Left hindlimb (tissue), 1 donor: ENCODE measurements around the gene CCHCR1.
"Not testable (repeated sequence)": the region's sequence is repeated elsewhere in the genome, so short reads cannot be mapped to it uniquely, and the experiment has no call there.

Experiments
- DNase-seq: peaks from one replicate; pipeline ENCODE4 v3.0.0-alpha.2; 2018

Gene CCHCR1

DNA sequence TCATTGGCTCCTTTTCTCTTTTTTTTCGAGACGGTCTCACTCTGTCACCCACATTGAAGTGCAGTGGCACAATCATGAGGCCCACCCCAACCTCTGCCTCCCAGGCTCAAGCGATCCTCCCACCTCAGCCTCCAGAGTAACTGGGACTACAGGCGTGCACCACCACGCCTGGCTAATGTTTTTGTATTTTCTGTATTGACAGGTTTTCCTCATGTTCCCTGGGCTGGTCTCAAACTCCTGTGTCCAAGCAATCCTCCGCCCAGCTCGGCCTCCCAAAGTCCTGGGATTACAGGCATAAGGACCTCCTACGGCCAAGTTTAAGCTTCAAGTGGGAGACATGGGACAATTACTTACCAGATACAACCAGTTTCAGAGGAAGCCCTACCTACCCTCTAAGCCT lies 22.3 kb upstream of the CCHCR1 start:
- no peak for DNase-seq

DNA sequence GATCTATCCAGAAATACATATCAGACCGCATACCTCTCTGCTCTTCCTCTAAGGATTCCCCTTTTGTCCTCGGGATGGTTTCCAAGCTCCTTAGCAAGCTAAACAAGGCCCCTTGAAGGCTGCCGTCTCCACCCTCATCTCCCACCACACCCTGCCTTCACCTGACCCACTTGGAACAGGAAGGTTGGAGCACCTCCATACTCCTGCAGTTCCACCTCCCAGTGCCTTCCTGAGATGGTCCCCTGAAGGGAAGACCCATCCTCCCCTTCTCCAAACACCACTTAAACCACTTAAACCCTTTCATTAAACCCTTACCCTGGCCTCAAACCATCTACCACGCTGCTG lies 21.4 kb upstream of the CCHCR1 start:
- no peak for DNase-seq

DNA sequence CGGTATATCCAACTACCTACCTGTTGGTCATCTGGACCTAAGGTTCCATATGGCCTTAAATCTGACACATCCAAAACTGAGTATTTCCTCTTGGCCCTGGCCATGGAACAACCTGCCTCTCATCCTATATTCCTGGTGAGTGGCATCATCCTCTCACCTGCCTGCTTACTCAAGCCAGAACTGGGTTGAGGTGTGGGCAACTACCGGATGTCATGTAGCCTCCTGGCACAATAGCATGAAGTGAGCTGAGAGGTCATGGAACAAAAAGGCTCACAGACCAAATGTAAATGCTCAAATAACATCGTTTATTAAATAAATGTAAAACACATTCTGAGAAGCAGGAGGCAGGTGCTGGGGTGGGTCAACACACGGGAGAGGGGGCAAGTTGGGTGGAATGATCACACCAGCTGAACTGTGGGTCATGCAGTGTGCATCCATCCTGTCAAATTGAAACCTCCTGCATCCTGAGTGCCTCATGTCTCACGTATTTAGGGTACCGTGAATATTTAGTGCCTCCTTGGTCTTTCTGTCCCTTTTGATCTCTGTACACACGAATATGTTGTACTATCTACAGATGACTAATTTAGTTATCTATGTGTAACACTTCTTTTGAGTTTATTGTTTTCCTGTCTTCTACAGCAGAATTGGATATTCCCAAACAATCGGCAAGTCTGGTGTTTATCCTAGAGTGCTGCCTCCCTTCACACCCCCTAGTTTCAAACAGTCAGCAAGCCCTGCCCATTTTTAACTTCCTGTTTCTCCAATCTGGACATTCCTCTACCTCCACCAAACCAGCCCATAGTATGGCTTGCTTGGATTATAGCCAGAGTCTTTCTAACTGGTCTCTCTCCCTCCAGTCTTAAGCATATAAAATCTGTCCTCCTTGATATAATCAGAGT lies 20.8 kb upstream of the CCHCR1 start:
- no peak for DNase-seq

DNA sequence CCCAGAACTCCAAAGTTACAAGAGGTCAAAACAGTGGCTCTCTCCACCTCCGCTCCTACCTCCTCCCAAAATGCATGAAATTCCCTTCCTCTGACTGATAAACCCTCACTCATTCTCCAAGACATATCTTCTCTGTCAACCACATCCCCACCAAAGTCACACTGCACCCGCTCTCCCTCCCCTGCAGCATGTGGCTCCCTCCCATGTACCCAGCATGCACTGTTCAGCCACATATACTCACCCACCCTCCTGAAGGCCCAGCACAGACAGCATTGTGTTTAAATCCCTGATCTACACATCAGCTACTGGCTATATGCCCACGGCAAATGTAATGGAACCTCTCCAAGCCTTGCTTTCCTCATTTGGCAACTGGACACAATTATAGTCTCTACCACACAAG lies 18.4 kb upstream of the CCHCR1 start:
- no peak for DNase-seq

DNA sequence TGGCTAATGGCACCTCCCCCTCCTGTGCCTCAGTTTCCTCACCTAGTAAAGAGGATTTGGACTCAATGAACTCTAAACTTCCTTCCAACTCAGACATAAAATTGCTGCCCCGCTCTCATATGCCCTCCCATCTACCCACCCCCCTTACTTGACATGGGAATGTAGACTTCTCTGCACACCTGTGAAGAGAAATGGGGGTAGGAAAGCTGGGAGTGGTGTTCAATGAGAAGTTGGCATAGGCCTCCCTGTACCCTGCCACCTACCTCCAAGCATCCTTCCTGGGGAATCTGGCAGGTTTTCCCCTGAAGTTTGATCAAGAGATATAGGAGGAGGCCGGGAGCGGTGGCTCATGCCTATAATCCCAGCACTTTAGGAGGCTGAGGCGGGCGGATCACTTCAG lies 16.8 kb upstream of the CCHCR1 start:
- no peak for DNase-seq

DNA sequence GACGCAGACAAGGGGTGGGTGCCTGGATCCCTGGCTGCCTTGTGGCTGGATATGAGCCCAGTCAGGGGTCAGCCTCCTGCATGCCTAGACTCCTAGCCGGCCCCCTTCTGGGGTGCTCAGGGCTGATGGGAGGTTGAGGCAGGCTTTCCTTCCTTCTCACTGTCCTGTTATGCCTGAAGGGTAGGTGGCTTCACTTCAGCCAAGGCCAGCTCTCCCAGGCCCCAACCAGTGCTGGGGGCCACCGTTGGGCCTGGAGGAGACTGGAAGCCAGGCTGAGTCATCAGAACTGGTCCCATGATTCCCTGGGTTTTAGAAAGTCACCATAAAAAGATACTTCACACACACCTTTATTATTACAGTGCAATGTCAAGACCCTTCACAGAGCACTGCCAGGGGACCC lies 15.8 kb upstream of the CCHCR1 start:
- no peak for DNase-seq

DNA sequence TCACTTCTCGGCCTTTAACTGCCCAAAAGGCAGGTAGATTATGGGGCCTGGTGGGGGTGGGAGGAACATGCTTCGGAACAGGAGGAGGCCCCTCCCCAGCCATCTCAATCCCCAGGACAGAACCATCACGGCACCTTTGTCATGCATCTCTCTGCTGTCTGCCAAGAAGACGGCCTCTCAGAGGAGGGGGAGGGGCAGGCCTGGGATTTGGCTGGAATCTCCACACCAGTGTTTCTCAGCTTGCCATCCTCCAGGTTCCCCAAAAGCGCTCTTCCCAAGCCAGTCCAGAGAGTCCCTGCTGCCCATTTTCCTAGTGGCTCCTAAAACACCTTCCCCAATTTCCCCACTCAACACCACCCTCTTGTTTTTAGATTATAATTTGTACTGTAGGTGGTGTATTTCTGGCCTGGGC lies 15.4 kb upstream of the CCHCR1 start:
- no peak for DNase-seq

DNA sequence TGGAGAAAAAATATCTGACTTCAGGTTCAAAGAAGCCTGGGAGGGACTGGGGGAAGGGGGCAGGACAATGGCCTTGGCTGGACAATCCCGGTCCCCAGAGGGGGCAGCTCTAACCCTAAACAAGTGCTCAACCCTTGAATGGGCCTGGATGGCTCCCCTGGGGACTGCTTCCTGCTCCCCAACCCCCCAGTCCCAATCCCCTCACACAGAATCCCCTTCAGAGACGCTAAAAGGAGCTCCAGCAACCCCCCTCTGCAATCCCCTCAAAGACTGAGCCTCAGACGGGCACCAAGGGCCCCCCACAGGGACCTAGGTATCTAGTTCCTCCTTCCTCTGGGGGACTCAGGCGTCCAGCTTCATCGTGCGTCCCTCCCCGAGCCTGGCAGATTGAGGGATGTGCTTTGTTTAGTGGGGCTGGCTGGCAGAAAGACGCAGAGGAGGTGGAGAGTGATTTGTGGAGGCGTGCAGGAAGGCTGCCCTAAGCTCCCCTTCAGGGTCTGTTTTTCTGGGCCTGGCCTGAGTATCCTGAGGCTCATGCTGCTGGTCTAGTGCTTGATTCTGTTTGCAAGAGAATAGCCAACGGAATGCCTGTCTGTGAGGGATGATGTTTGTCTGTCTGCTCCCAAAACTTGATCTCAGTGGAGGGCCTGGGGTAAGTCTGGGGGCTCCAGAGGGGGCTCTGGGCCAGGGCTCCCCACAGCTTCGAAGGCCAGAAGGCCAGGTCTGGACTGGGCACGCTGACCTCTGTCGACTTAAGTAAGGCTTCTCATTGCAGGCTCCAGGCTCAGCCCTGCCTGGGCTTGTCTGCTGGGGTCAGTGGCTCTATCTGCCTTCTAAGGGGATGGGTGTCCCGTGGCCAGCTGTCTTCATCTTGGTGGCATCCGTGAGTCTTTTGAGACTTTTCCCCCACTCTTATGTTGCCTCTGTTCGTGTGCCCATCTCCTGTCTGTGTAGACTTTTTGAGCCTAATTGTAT lies 14.6 kb upstream of the CCHCR1 start:
- DNase-seq: no peak

DNA sequence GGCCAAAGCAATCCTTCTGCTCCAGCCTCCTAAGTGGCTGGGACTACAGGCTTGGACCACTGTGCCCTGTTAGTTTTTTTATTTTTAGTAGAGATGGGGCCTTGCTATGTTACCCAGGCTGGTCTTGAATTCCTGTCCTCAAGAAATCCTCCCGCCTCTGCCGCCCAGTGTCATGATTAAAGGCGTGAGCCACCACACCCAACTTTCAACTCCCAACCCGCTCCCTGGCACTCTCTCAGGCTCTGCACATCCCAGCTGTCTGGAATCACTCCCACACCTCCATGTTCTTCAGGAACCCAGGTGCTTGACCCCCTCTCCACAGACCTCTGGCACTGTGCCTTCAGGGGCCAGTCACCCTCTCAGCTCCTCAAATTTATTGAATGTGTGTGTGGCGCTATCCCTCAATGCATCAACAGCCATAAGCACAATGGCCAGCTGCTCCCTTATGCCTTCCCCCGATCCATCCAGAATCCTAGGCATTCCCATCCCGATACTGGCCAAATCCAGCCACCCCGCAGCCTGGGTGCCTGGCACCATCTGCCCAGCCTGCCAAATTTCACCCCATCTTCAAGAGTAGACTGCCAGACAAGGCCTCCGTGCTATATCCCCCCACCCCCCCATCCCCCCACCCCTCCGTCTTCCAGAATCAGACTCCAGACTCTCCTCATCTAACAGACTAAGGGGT lies 13.5 kb upstream of the CCHCR1 start:
- no peak for DNase-seq

DNA sequence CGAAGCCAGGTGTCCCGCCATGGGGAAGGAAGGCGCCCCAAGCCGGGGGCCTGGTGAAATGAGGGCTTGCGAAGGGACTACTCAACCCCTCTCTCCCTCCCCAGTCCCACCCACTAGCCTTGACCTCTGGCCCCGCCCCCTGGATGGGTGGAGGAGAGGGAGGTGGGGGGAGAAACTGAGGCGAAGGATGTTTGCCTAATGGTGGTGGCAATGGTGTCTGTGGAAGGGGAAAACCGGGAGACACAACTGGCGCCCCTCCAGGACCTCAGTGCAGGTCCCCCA lies 12.9 kb upstream of the CCHCR1 start, which contains the start of gene POU5F1:
POU5F1 (minus strand) TSS at position 83 of the 282 bp plus-strand sequence; CDS start at position 21, 62 bp downstream.
- DNase-seq: no peak

DNA sequence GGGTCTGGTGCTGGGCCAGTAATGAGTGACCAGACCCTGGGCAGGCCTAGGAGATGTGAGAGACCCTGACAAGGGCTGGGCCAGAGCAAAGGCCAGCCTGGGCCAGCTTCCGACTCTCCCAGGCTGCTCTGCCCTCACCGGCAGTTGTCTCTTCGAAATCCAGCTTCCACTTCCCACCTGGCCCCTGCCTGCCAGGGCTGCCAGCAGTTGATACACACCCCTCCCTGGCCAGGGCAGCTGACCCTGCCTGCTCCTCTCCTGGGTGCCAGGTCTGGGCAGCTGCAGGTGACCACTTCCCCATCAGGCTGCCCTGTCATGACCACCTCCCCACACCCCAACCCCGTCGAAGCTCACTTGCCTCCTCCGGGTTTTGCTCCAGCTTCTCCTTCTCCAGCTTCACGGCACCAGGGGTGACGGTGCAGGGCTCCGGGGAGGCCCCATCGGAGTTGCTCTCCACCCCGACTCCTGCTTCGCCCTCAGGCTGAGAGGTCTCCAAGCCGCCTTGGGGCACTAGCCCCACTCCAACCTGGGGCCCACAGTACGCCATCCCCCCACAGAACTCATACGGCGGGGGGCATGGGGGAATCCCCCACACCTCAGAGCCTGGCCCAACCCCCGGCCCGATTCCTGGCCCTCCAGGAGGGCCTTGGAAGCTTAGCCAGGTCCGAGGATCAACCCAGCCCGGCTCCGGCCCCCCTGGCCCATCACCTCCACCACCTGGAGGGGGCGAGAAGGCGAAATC lies 12.4 kb upstream of the CCHCR1 start:
- not testable (repeated sequence) for DNase-seq

DNA sequence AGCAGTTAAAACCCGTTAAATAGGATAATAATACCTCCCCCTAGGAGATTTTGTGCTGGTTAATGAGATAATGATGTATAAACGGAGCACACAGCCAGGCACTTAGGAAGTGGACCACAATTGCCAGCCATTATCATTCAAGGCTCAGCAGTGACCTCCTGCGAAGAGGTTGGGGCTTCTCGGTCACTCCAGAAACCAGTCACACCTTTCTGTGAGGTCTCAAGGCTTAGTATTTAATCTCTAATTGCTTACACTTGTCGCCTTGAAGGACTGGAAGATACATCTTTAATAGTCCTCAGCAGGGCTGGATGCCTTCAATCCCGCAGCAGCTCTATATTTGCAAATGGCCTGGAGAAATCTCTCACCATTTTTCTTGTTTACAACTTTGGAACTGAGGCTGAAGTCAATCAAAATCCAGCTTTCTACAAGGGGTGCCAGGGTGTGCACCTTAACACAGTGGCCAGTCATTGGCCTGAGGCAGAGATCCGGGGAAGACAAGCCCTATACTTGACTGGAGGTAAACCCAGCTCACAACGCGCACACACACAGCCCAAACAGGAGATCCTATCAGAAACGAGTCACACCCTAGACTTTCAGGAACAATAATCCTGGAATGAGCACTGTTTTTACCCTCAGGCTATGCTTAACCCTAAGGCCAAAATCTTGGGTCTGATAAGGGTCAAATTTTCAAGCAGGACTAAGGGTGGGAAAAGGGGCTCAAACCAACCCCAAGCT lies 11.7 kb upstream of the CCHCR1 start:
- no peak for DNase-seq

DNA sequence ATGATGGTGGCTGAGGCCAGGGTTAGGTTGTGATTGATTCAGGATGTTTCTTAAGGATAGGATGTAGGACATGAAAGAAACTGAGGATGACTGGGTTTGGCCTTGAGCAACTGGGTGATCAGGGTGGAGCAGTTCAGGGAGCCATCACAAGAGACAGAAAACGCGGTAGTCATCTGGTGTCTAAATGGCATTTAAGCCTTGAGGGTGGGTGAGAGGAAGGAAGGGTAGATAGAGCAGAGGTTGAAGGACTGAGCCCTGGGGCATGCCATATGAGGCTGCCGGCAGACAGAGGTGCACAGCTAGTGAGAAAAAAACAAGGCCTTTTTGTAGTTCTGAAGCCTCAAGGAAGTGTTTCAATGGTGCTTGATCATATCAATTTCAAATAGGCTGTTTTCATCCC lies 11.0 kb upstream of the CCHCR1 start:
- DNase-seq: no peak

DNA sequence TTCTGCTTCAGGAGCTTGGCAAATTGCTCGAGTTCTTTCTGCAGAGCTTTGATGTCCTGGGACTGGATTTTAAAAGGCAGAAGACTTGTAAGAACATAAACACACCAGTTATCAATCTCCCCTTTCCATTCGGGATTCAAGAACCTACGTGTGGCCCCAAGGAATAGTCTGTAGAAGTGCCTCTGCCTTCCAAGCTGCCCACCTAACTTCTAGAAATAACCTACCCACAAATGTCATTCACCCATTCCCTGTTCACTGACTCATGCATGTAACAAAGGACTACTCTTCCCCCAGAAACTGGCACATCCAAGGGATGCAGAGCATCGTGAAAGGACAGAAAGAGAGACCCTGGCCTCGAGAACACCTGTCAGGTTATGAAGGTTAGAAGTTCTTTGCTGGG lies 8.4 kb upstream of the CCHCR1 start:
- DNase-seq: no peak

DNA sequence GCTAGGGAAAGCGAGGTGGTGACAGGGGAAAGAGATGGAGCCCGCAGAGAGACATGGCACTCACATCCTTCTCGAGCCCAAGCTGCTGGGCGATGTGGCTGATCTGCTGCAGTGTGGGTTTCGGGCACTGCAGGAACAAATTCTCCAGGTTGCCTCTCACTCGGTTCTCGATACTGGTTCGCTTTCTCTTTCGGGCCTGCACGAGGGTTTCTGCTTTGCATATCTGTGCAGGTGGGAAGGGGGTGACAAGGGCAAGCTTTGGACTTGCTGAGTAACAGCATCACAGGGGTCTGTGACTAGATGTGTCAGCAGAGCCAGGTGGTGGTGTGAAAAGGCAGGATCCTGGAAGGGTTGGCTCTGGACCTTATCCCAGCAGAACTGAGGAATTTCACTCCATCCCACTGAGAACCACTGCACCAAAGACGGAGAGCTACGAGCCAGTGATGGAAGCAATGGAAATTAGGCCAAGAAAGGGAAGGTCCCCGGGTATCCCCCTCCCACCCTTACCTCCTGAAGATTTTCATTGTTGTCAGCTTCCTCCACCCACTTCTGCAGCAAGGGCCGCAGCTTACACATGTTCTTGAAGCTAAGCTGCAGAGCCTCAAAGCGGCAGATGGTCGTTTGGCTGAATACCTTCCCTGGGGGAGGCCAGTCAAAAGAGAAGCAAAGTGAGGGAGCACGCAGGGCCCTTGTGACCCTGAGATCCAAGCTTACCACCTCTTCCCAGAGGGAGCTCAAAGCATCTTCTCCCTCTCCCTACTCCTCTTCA lies 7.6 kb upstream of the CCHCR1 start:
- not testable (repeated sequence) for DNase-seq

DNA sequence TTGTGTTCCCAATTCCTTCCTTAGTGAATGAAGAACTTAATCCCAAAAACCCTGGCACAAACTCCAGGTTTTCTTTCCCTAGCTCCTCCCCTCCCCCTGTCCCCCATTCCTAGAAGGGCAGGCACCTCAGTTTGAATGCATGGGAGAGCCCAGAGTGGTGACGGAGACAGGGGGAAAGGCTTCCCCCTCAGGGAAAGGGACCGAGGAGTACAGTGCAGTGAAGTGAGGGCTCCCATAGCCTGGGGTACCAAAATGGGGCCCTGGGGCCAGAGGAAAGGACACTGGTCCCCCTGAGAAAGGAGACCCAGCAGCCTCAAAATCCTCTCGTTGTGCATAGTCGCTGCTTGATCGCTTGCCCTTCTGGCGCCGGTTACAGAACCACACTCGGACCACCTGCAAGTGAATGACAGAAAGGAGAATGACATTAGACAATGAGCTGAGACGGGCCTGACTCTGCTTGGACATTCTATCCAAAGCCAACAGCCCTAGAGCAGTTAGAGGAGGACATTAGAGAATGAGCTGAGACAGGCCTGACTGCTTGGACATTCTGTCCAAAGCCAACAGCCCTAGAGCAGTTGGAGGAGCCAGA lies 7.0 kb upstream of the CCHCR1 start:
- not testable (repeated sequence) for DNase-seq

DNA sequence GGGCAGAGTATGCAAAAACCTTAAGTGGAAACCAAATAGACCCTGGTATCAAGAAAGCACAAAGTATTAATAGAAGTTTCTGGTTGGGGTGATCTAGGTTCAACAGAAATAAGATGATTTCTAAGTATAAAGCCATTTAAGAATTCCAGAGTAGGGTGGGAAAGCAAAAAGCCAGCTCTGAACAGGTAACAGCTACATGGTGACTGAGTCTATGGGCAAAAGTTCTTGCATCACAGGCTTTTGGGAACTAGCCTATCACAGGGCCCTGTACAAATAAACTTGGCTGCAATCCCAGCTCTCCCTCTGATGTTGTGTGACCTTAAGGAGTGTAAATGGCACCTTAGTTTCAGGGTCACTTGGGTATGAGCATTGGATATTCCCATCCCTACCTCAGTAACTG lies 6.3 kb upstream of the CCHCR1 start:
- no peak for DNase-seq

DNA sequence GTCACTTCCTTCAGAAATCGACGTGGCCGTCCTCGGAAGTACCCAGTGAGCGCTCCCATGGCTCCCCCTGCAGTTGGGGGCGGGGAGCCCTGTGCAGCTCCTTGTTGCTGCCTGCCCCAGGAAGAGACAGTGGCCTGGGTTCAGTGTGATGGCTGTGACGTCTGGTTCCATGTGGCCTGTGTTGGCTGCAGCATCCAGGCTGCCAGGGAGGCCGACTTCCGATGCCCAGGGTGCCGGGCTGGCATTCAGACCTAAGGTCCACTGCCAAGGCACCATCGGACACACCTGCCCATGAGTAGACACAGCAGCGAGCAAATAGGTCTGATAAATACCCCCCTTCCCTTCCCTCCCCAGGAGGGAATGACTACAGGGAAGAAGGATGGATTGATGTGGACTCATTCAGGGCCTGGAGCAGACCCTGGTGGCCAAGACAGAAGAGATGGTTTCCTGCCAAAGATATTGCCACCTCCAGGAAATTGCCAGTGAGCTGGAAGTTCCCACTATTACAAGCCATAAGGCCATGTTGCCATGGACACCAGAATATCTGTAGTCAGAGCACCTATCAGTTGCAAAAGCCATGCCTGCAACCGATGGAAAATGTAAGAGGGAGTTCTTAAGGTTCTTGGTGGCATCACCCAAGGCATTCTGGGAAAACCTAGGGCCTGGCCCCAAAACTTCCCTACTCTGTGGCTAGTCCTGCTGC lies 5.0 kb upstream of the CCHCR1 start:
- no peak for DNase-seq

DNA sequence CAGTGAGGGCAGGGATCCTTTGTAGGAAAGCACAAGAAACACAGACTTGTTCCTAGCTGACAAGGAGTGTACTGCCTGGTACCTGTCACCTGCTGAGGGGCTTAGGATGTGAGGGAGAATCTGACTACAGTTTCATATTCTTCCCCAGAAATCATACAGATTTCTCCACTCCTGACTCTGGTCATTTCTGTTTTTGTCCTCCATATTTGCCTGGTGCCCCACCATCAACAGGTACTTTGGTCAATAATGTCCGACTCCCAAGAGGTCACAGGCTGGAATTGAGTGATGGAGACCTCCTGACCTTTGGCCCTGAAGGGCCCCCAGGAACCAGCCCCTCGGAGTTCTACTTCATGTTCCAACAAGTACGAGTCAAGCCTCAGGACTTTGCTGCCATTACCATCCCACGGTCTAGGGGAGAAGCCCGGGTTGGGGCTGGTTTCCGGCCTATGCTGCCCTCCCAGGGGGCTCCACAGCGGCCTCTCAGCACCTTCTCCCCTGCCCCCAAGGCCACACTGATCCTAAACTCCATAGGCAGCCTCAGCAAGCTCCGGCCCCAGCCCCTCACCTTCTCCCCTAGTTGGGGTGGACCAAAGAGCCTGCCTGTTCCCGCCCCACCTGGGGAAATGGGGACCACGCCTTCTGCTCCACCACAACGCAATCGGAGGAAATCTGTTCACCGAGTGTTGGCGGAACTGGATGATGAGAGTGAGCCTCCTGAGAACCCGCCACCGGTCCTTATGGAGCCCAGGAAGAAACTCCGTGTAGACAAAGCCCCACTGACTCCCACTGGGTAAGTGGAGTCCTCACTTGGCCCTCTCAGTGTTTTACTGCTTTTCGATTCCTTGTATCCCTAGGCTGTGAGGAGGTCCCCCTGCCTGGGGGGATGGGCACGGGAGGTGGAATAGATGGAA lies 3.9 kb upstream of the CCHCR1 start:
- no peak for DNase-seq
